Heart left ventricle (tissue), 13 donors: ENCODE data around the gene KIAA1671.

ENCODE experiments used
- POLR2A ChIP-seq, 2 donors: fragments of 450-650 bp; IDR thresholded peaks; one replicate each; pipeline ENCODE4 v1.6.1; 2017; ENCODE audit warnings: antibody characterized with exemption in 2 of 2, mild to moderate bottlenecking in 2 of 2, moderate library complexity in 2 of 2
- TF ChIP-seq, protein P1 (sequence below), 12 donors: fragments of 200-600 bp; sonication (generic) in 4 of 12; IDR thresholded peaks; one replicate each; pipeline versions ENCODE4 v1.5.0 to v1.8.0; 2018 to 2022; ENCODE audit warnings: antibody characterized with exemption in 12 of 12, mild to moderate bottlenecking in 5 of 12
- donor health status: ischemic (EF 13 %, LVEDD 7.1; RV severe dilation, severe dysfunction).
- donor health status: DM: no; HTN: yes; CAD: no.
- donor health status: DM: no; HTN: no; CAD: no.
- donor health status: ischemic (EF 25% LVEDD 6.9; RV normal size, moderate dysfunction).
- donor health status: ischemic (EF 25% LVEDD 5.7; RV mildly dilated, moderate dysfunction).
- donor health status: ischemic (EF 35%, LVEDD 5.7; RV mildly dilated, moderate dysfunction).
- donor health status: nonischemic (EF 11% LVEDD 7.7; RV severe dilation, severe dysfunction).
- donor health status: DM: yes; HTN: yes; CAD: no.
- donor health status: PGD.
- donor health status: ischemic (EF 29% LVEDD 5.4; RV normal size, mild dysfunction).
- donor health status: nonischemic (EF 23%, LVEDD 6.1; RV moderate dilation, normal function).

DNA sequence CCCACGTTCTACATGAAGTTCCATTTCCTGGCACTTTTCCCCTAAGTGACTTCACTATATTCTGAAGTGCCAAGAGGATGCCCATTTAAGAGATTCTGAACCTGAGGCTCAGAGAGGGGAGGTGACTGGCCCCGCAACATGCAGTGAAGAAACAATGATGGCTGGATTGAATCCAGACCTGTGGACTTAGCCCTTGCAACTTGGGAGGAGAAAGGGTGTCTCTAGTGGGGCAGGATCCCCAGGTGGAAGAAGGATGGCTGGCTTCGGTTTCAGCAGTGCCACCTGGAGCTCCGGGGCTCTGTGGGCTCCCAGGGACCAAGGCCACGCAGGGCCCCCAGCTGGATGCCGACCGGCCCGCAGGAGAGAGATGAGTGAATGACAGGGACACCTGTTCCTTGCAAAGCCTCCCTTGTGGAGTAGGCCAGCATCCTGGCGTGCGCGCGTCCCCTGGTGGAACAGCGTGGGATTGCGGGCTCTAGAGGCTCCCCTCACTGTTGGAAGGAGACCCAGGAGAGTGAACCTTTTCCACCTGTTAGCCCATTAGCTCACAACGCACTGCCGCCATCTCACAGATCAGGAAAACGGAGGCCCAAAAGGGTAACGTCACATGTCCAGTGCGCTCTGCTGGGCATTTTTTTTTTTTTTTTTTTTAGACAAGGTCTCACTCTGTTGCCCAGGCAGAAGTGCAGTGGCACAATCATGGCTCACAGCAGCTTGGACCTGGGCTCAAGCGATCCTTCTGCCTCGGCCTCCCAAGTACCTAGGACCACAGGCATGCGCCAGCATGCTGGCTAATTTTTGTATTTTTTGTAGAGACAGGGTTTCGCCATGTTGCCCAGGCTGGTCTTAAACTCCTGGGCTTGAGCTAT lies 104.7 kb downstream of the KIAA1671 start:
- TF ChIP-seq, protein P1, sequence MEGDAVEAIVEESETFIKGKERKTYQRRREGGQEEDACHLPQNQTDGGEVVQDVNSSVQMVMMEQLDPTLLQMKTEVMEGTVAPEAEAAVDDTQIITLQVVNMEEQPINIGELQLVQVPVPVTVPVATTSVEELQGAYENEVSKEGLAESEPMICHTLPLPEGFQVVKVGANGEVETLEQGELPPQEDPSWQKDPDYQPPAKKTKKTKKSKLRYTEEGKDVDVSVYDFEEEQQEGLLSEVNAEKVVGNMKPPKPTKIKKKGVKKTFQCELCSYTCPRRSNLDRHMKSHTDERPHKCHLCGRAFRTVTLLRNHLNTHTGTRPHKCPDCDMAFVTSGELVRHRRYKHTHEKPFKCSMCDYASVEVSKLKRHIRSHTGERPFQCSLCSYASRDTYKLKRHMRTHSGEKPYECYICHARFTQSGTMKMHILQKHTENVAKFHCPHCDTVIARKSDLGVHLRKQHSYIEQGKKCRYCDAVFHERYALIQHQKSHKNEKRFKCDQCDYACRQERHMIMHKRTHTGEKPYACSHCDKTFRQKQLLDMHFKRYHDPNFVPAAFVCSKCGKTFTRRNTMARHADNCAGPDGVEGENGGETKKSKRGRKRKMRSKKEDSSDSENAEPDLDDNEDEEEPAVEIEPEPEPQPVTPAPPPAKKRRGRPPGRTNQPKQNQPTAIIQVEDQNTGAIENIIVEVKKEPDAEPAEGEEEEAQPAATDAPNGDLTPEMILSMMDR (IDR thresholded peaks at IDR 0.05): peak; percentile 74 to 95 (median 84)
- TF ChIP-seq POLR2A (IDR thresholded peaks at IDR 0.05): no peak
